Spleen (tissue), 11 donors: ENCODE results near the gene CHD9. TPM values are rescaled to one million over a fixed set of nuclear protein-coding genes. Genes with fewer than 3 reads are reported as not detected.

Experiments
- DNase-seq: peaks from one replicate; pipeline ENCODE4 v3.0.0-alpha.2; 2020
- H3K27ac ChIP-seq, 8 donors: fragments of 200-600 bp; sonication (generic) in 7 of 8; 1 replicate in 4 of 8; 2 replicates in 4 of 8; pipeline versions ENCODE4 v1.5.0 to v1.8.0; 2016 to 2021; ENCODE audit warnings: inconsistent platforms in 4 of 8, mild to moderate bottlenecking in 4 of 8, moderate library complexity in 1 of 8
- H3K27me3 ChIP-seq, 7 donors: fragments of 200-600 bp; sonication (generic) in 6 of 7; replicated peaks in 1 of 7; 1 replicate in 4 of 7; 2 replicates in 3 of 7; pipeline versions ENCODE4 v1.5.0 to v1.8.0; 2016 to 2021; ENCODE audit warnings: inconsistent platforms in 3 of 7, mild to moderate bottlenecking in 1 of 7
- H3K36me3 ChIP-seq, 6 donors: fragments of 200-600 bp; sonication (generic) in 5 of 6; 1 replicate in 4 of 6; 2 replicates in 2 of 6; pipeline versions ENCODE4 v1.5.0 to v1.8.0; 2016 to 2021; ENCODE audit warnings: inconsistent platforms in 2 of 6
- H3K4me1 ChIP-seq, 6 donors: fragments of 200-600 bp; sonication (generic) in 5 of 6; 1 replicate in 3 of 6; 2 replicates in 3 of 6; pipeline versions ENCODE4 v1.5.0 to v1.8.0; 2016 to 2021; ENCODE audit warnings: inconsistent platforms in 3 of 6
- H3K4me3 ChIP-seq, 8 donors: fragments of 200-600 bp; sonication (generic) in 7 of 8; 1 replicate in 4 of 8; 2 replicates in 4 of 8; pipeline versions ENCODE4 v1.5.0 to v1.8.0; 2016 to 2021; ENCODE audit warnings: inconsistent platforms in 4 of 8, mild to moderate bottlenecking in 4 of 8, moderate library complexity in 2 of 8
- H3K9me3 ChIP-seq, 8 donors: fragments of 200-600 bp; sonication (generic) in 7 of 8; 1 replicate in 4 of 8; 2 replicates in 4 of 8; pipeline versions ENCODE4 v1.5.0 to v1.8.0; 2016 to 2021; ENCODE audit warnings: inconsistent platforms in 4 of 8
- POLR2A ChIP-seq, 3 donors: fragments of 450-650 bp; IDR thresholded peaks; one replicate each; pipeline ENCODE4 v1.5.1; 2017; ENCODE audit warnings: antibody characterized with exemption in 3 of 3, mild to moderate bottlenecking in 1 of 3
- POLR2AphosphoS5 ChIP-seq, 3 donors: sonication (generic); formaldehyde crosslinking; IDR thresholded peaks; one replicate each; pipeline ENCODE4 v1.5.1; 2017; ENCODE audit warnings: antibody characterized with exemption in 3 of 3
- WGBS, 5 donors: extraction: QIAGEN DNeasy Blood & Tissue Kit in 3 of 5; methylation state at CpG; one replicate each; pipeline versions ENCODE4 v1.1.5 to v1.1.7; 2013 to 2018; 5-methylcytosine and 5-hydroxymethylcytosine counted together
- intact Hi-C: fragments of 100-400 bp; cut with DNase I; formaldehyde crosslinking; loops from one replicate; pipeline ENCODE4 v1.15.0; 2023; ENCODE audit warnings: low total_unique reads
- polyA plus RNA-seq, 3 donors: library from polyadenylated mRNA; stranded (reverse); fragments of 200-250 nt; gene quantifications; one replicate each; pipeline ENCODE4 v1.2.1, GENCODE V29; 2013
- total RNA-seq, 7 donors: library from RNA; depleted of rRNA in 3 of 7; stranded (reverse); fragments of >200 nt in 3 of 7; fragmentation: NEBNext Ultra II Directional in 4 of 7; extraction: Animal tissue kit (Norgen Biotek cat#: 25700) in 4 of 7; gene quantifications; one replicate each; pipeline versions ENCODE4 v1.1.0 to v1.2.1, GENCODE V29; 2016 to 2021
- TF ChIP-seq, protein P1 (sequence below), 11 experiments: fragments of 200-600 bp in 7 of 11; fragments of 450-650 bp in 4 of 11; sonication (generic) in 4 of 11; IDR thresholded peaks in 8 of 11; conservative IDR thresholded peaks in 3 of 11; 1 replicate in 7 of 11; 2 replicates in 4 of 11; pipeline versions ENCODE4 v1.4.0 to v1.8.0; 2016 to 2021; ENCODE audit warnings: antibody characterized with exemption in 11 of 11, inconsistent platforms in 4 of 11, mild to moderate bottlenecking in 1 of 11
- donor health status: healthy with polysubstance abuse.
- donor health status: DM: no; HTN: no; CAD: no; lungs with moderate emphysema.
- donor health status: DM: no; HTN: no; CAD: no.
- donor health status: Bipolar disorder and iron deficiency.
- donor health status: healthy.
- donor health status: DM: no; HTN: no; CAD: no.
- donor health status: DM: yes; HTN: yes; CAD: no.

The CHD9 gene
- total and polyA plus RNA-seq, 10 donors = 16.7 to 93.3 (median 76.0) TPM

- H3K36me3 ChIP-seq = peaks cover 0 to 7% (median 0%) of the 10 kb centered on the region in 6 donors
- 81 to 86% (median 82%) methylated on average over 6 of the region's 6 CpGs for WGBS, 5 donors
- TF ChIP-seq POLR2AphosphoS5 (IDR thresholded peaks at IDR 0.05) = no peak
- no peak for TF ChIP-seq POLR2A (IDR thresholded peaks at IDR 0.05)
- TF ChIP-seq, protein P1, sequence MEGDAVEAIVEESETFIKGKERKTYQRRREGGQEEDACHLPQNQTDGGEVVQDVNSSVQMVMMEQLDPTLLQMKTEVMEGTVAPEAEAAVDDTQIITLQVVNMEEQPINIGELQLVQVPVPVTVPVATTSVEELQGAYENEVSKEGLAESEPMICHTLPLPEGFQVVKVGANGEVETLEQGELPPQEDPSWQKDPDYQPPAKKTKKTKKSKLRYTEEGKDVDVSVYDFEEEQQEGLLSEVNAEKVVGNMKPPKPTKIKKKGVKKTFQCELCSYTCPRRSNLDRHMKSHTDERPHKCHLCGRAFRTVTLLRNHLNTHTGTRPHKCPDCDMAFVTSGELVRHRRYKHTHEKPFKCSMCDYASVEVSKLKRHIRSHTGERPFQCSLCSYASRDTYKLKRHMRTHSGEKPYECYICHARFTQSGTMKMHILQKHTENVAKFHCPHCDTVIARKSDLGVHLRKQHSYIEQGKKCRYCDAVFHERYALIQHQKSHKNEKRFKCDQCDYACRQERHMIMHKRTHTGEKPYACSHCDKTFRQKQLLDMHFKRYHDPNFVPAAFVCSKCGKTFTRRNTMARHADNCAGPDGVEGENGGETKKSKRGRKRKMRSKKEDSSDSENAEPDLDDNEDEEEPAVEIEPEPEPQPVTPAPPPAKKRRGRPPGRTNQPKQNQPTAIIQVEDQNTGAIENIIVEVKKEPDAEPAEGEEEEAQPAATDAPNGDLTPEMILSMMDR (IDR thresholded peaks at IDR 0.05 in 8 of 11, conservative IDR thresholded peaks at IDR 0.05 in 3 of 11) = no peak
- peaks cover 0 to 50% (median 11%) of the 10 kb centered on the region in 6 donors for H3K4me1 ChIP-seq
- H3K4me3 ChIP-seq = no peak overlapping the region
- intact Hi-C loops = no loop called here
- H3K9me3 ChIP-seq = peaks cover 0 to 10% (median 0%) of the 10 kb centered on the region in 8 donors
- H3K27me3 ChIP-seq = no peaks in the 10 kb centered on the region
- DNase-seq = no peak
- H3K27ac ChIP-seq = no peak overlapping the region
These were observed 24.1 kb downstream of the CHD9 start for GRCh38 chr16:53078765-53079485.

DNA sequence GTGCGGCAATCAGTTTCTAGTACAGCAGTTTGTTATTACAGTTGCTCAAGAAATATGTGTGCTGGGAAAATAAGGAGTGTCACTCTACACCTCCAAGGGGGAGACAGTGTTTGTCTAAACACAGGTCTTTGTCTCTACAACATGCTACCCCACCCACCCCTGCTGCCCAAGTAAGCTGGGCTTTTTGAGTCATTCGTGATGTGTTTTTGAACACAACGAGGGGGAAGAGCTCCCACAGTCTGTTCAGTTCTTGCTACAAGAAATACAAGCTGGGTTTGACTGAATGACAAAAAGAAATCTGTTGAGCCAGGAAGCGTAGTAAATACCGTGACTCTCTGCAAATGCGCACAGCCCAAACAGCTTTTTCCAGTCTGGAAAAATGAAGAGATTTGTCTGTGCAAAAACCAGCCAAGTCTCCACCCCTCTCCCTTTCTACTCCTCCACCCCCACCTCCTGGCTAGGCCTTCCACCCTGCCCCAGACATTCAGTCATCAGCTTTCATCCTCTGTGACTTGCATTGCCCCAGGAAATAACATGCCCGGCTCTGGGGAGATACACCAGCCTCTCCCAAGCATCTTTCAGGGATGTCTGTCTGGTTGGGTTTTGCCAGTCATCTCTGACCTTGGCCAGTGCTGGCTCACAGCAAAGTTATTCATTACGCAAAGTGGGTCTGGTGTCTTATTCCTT, 25.7 kb downstream of the CHD9 start:
- 66 to 81% (median 80%) methylated on average over 8 of the region's 8 CpGs for WGBS, 5 donors

DNA sequence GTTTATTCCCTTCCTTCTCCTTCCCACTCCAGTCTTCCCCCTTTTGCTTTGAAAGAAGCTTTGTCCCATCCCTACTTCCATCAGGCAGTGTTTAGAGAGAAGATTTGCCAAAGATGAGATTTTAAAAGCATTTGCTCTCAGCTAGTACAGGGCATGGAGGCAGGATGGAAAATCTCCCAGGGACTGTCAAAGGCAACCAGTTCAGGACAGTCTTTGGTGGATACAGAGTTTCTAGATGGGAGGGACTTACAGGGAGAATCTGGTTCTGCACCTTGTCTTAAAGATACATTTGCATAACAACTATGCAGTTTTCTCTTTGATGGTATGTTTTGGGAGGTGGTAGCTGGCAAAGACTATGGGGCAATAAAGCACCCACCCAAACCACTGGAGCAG, 26.2 kb downstream of the CHD9 start:
- DNase-seq = no peak
- peaks cover 0 to 58% (median 21%) of the 10 kb centered on the region in 6 donors for H3K4me1 ChIP-seq
- intact Hi-C loops = no loop called here
- no peaks in the 10 kb centered on the region for H3K9me3 ChIP-seq
- H3K4me3 ChIP-seq = no peak overlapping the region
- no peaks in the 10 kb centered on the region for H3K36me3 ChIP-seq
- TF ChIP-seq, protein P1 (IDR thresholded peaks at IDR 0.05 in 8 of 11, conservative IDR thresholded peaks at IDR 0.05 in 3 of 11) = no peak
- TF ChIP-seq POLR2A (IDR thresholded peaks at IDR 0.05) (no peak), POLR2AphosphoS5 (IDR thresholded peaks at IDR 0.05) (no peak)
- no peaks in the 10 kb centered on the region for H3K27me3 ChIP-seq
- H3K27ac ChIP-seq = peak overlapping the region in 6 of 8 donors; percentile 28 to 57 (median 48)

More for the DNA sequence above, 25.7 kb downstream of the CHD9 start:
- H3K27ac ChIP-seq = peak overlapping the region in 6 of 8 donors; percentile 28 to 57 (median 48)
- H3K36me3 ChIP-seq = no peaks in the 10 kb centered on the region
- intact Hi-C loops = no loop called here
- peak in 1 of 3 donors; percentile 53 for TF ChIP-seq POLR2AphosphoS5 (IDR thresholded peaks at IDR 0.05)
- TF ChIP-seq, protein P1 (IDR thresholded peaks at IDR 0.05 in 8 of 11, conservative IDR thresholded peaks at IDR 0.05 in 3 of 11) = no peak
- TF ChIP-seq POLR2A (IDR thresholded peaks at IDR 0.05) = no peak
- H3K4me1 ChIP-seq = peaks cover 0 to 57% (median 17%) of the 10 kb centered on the region in 6 donors
- DNase-seq = no peak
- H3K27me3 ChIP-seq = no peaks in the 10 kb centered on the region
- H3K4me3 ChIP-seq = no peak overlapping the region
- H3K9me3 ChIP-seq = no peaks in the 10 kb centered on the region
